NCI-H2029 (cell line): ENCODE measurements around the gene CFAP74.
"Not testable (repeated sequence)": the region's sequence is repeated elsewhere in the genome, so short reads cannot be mapped to it uniquely, and the experiment has no call there.

Experiments
- DNase-seq: peaks from one replicate; lab custom pipeline; 2025; lab: John Stamatoyannopoulos, UW

CFAP74 gene

GRCh38 chr1:1984560-1985070, 19.0 kb downstream of the CFAP74 start:
- no peak for DNase-seq

DNA sequence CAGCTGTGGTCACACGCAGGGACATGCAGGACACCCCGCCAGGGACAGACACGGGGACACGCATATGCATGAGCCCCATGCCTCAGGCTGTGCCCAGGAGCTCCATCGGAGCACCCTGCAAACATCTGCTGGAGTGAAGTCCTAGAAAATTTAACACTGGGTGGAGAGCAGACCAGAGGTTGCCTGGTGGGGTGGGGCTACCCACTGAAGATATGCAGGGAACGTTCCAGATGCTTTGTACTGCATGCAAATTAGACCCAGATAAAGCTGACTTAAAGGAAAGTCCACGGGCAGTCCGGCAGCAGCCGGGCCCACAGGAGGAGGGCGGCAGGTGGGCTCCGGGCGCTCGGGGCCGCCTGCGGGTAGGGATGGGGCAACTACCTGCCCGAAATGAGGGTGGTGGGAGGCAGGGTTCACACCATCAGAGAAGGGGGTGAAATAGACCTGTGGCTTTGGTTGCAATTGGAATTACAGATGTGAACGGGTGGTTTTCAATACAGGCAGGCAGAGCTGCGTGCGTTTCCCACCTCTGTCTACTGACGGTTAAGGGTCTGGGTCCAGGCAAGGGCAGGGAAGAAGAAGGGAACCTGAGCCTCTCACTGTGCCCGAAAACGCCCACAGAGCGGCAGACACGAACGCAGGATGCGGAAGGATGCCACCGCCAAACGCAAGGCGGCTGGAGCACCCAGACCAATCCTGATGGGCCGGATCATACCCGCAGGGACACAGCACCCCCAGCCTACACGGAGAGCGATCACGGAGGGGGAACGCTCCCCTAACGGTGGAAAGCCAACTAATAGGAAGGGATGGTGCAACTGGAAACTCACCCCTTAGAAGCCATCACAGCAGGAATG, 21.0 kb downstream of the CFAP74 start:
- no peak for DNase-seq

DNA sequence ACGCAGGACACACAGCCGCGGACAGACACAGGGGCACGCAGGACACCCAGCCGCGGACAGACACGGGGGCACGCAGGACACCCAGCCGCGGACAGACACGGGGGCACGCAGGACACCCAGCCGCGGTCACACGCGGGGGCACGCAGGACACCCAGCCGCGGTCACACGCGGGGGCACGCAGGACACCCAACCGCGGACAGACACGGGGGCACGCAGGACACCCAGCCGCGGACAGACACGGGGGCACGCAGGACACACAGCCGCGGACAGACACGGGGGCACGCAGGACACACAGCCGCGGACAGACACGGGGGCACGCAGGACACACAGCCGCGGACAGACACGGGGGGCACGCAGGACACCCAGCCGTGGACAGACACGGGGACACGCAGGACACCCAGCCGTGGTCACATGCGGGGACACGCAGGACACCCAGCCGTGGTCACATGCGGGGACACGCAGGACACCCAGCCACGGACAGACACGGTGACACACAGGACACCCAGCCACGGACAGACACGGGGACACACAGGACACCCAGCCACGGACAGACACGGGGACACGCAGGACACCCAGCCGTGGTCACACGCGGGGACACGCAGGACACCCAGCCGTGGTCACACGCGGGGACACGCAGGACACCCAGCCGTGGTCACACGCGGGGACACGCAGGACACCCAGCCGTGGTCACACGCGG, 21.8 kb downstream of the CFAP74 start:
- not testable (repeated sequence) for DNase-seq

GRCh38 chr1:1981142-1981500, 22.5 kb downstream of the CFAP74 start:
- no peak for DNase-seq

- DNase-seq: no peak
Measured at GRCh38 chr1:1980467-1981141, 23.0 kb downstream of the CFAP74 start.

GRCh38 chr1:1979482-1980165, 24.0 kb downstream of the CFAP74 start:
- DNase-seq: no peak

- DNase-seq: not testable (repeated sequence)
Measured at GRCh38 chr1:1978690-1979481, 24.7 kb downstream of the CFAP74 start.

- DNase-seq: no peak
Measured at GRCh38 chr1:1978108-1978507, 25.5 kb downstream of the CFAP74 start.

- DNase-seq: no peak
Measured at GRCh38 chr1:1976031-1976430, 27.6 kb downstream of the CFAP74 start.

DNA sequence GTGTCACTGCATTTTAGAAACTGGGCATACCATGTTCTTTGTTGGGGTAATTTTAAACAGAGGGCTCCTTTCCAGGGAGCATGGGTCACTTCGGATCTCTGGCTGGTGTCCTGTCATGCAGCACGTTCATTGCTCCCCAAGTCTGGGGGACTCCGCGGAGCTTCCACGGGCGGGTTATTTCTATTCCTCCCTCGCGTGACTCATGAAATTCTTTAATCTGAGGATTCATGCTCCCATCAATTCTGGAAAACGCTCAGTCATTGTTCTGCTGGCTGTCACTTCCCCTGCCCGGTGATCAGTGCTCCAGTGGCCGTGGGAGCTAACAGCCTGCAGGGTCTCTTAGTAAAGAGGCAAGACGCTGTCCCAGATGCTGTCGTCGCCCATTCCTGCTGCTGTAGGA, 28.1 kb downstream of the CFAP74 start:
- no peak for DNase-seq

DNA sequence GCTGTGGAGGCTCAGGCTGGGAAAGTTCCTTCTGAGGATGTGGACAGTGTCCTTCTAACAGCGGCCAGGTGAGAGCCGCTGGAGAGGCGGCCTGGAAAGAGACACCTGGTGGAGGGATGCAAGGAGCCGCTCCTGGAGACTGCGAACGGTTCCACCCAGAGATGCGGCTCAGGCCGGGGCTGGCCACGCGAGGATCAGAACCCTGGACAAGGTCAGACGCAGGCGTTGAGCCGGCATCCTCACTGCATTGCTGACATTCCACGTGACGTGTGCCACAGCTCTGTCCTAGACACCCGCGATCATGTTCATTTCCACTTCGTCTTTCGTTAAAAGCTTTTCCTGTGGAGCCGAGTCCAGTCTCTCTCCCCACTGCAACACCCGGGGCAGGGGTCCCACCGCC, 28.8 kb downstream of the CFAP74 start:
- DNase-seq: no peak

DNA sequence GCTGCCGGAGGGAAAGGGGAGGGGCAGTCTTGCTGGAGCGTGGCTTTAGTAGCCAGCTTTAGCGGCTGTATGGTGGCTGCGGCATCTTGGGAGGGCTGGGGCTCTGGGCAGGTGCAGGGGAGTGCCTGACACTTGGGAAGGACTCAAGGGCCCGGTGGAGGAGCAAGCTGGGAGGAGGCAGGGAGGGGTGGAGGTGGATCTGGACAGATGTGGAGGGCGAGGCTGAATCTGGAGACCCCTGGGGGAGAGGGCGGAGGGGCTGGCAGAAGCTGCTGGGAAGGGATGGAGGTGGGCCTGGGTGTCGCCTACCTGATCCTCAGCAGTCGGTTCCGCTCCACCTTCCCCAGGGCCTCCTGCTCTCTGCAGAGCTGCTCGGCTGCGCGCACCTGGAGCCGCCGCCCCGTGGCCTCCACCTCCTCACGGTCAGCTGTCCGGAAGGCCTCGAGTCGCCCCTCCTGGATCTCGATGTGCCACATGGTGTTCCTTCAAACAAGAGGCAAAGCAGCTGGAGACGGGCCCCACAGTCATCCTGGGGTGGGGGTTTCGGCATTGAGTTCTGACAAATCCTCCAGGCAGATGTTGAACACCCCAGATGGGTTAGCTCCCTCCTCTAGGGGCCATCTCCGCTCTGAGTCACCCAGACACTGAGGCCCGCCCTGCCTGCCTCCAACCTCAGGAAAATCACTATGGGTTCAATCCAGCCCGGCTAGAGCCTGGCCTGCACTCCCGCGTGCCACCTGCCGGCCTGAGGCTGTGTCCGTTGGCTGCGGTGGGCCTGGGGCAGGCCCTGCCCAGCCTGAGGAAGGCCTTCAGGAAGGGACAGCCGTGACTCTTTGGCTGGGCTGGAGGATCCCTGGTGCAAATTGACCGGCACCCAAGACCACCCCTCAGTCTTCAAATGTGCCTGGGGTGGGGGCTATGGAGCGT, 29.6 kb downstream of the CFAP74 start:
- DNase-seq: no peak

GRCh38 chr1:1972976-1973715, 30.4 kb downstream of the CFAP74 start:
- no peak for DNase-seq

- no peak for DNase-seq
Measured at GRCh38 chr1:1971688-1972087, 31.9 kb downstream of the CFAP74 start.

- no peak for DNase-seq
Measured at GRCh38 chr1:1971017-1971416, 32.6 kb downstream of the CFAP74 start.

DNA sequence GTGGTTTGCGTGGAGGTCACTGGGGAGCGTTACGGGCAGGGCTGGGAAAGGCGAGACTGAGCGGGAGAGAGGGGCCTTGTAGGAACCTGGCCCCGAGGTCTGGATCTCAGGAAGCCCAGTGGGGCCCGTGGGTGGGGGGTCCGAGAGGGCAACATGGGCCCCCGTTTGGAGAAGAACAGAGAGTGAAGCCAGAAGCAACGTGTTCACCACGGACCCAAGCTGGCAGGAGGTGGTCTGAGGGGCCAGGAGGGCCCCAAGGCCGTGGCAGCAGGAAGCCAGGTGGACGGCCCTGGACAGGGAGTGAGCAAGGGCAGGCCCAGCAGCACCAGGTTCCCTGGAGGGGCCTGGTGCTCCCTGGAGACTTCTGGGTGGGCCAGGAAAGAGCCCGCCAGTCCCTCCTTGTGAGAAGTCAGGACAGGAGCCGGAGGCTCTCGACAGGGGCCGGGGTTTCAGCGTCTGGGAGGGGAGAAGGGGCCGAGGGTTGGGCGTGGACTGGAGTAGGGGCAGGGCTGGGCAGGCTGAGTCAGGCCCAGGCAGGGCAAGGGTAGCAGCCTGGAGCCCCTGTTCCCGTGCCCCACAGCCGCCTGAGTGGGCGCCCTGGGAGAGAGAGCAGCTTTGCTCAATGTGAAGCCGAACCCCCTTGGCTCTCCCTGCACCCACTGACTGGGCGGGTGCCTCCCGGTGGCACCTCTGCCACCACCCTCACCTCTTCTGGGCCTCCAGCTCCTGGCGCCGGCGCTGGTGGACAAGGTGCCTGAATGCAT, 33.5 kb downstream of the CFAP74 start:
- no peak for DNase-seq

DNA sequence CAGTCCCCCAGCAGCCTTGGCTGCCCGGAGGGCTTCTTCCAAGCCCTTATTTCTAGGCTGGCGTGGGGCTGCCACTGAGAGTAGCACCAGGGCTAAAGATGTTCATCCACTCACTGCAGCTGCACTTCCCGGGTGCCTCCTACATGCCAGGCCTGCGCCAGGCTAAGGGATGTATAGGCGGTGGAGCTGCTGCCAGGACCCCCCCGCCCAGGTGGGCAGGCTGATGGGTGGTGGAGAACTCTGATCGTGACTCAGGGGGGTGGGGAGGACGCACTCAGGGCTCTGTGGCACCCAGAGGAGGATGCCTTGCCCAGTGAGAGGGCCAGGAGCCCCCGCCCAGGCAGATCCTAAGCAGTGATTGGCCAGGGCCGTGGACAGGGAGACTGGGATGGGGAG, 34.1 kb downstream of the CFAP74 start:
- no peak for DNase-seq

GRCh38 chr1:1968767-1969504, 34.6 kb downstream of the CFAP74 start:
- DNase-seq: no peak
